Thyroid gland (tissue), 4 donors: ENCODE measurements around the gene RGS16.

ENCODE experiments used
- POLR2A ChIP-seq, 2 donors: fragments of 450-650 bp; IDR thresholded peaks; one replicate each; pipeline ENCODE4 v1.6.1; 2017; ENCODE audit warnings: antibody characterized with exemption in 2 of 2, mild to moderate bottlenecking in 2 of 2, moderate library complexity in 1 of 2
- TF ChIP-seq, protein P1 (sequence below), 6 experiments: fragments of 200-600 bp in 3 of 6; fragments of 450-650 bp in 3 of 6; sonication (generic) in 3 of 6; IDR thresholded peaks; one replicate each; pipeline ENCODE4 v1.5.1; 2016 to 2019; ENCODE audit warnings: antibody characterized with exemption in 6 of 6, mild to moderate bottlenecking in 2 of 6, inconsistent platforms in 1 of 6, moderate library complexity in 1 of 6

DNA sequence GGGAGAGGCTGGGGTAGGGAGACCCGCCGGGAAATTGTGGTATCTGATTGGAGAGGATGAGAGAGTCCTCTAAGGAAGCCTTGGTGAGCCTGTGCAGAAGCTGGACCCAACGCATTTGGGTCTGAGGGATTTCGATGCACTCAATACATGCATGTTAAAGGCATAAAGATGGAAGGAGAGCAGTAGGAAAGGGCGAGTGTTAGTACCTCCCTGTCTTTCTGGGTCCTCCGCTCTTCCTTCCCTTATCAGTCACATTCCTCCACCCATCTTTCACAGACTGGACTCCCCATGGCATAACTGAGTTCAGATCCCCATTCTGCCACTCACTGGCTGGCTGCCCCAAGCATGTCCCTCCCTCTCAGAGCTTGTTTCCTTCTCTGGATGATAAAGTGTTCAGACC lies 7.3 kb downstream of the RGS16 start:
- TF ChIP-seq, protein P1, sequence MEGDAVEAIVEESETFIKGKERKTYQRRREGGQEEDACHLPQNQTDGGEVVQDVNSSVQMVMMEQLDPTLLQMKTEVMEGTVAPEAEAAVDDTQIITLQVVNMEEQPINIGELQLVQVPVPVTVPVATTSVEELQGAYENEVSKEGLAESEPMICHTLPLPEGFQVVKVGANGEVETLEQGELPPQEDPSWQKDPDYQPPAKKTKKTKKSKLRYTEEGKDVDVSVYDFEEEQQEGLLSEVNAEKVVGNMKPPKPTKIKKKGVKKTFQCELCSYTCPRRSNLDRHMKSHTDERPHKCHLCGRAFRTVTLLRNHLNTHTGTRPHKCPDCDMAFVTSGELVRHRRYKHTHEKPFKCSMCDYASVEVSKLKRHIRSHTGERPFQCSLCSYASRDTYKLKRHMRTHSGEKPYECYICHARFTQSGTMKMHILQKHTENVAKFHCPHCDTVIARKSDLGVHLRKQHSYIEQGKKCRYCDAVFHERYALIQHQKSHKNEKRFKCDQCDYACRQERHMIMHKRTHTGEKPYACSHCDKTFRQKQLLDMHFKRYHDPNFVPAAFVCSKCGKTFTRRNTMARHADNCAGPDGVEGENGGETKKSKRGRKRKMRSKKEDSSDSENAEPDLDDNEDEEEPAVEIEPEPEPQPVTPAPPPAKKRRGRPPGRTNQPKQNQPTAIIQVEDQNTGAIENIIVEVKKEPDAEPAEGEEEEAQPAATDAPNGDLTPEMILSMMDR (IDR thresholded peaks at IDR 0.05), result no peak
- no peak for TF ChIP-seq POLR2A (IDR thresholded peaks at IDR 0.05)
